Measurements from ENCODE around the gene ZNF664. TPM values are rescaled to one million over a fixed set of nuclear protein-coding genes. Genes with fewer than 3 reads are reported as not detected.
A peak's percentile ranks its signal among the peaks of the same experiment; 100 is the strongest.

The ZNF664 gene
- total RNA-seq, 1 donor from 2014 or later, result 198 TPM

GRCh38 chr12:123982269-123982668, 9.3 kb downstream of the ZNF664 start:
- no peak overlapping the region for H3K4me3 Mint-ChIP-seq (ENCODE audit: low read depth)
- peaks cover 9% of the 10 kb centered on the region for H3K36me3 Mint-ChIP-seq (ENCODE audit: insufficient read depth)

GRCh38 chr12:123983822-123984485, 10.9 kb downstream of the ZNF664 start:
- DNase-seq (ENCODE audit: low spot score, unreplicated experiment), result no peak
- H3K4me3 Mint-ChIP-seq (ENCODE audit: low read depth), result no peak overlapping the region
- no peaks in the 10 kb centered on the region for H3K27me3 Mint-ChIP-seq
- peak overlapping the region; percentile 12 for H3K27ac Mint-ChIP-seq
- TF ChIP-seq CTCF (IDR thresholded peaks at IDR 0.05; ENCODE audit: unreplicated experiment), result peak; percentile 68
- H3K4me1 Mint-ChIP-seq (ENCODE audit: low read depth), result peaks cover 39% of the 10 kb centered on the region
- no peaks in the 10 kb centered on the region for H3K9me3 Mint-ChIP-seq (ENCODE audit: low read depth)
- peaks cover 18% of the 10 kb centered on the region for H3K36me3 Mint-ChIP-seq (ENCODE audit: insufficient read depth)

More at GRCh38 chr12:123982269-123982668, 9.3 kb downstream of the ZNF664 start:
- no peak for DNase-seq (ENCODE audit: low spot score, unreplicated experiment)
- Mint-ChIP-seq H3K9me3 (ENCODE audit: low read depth) (no peaks in the 10 kb centered on the region), H3K4me1 (ENCODE audit: low read depth) (peaks cover 39% of the 10 kb centered on the region), H3K27me3 (no peaks in the 10 kb centered on the region), H3K27ac (peak overlapping the region; percentile 86)
- no peak for TF ChIP-seq CTCF (IDR thresholded peaks at IDR 0.05; ENCODE audit: unreplicated experiment)

GRCh38 chr12:123984903-123985302, 11.9 kb downstream of the ZNF664 start:
- Mint-ChIP-seq H3K9me3 (ENCODE audit: low read depth) (no peaks in the 10 kb centered on the region), H3K4me3 (ENCODE audit: low read depth) (no peak overlapping the region), H3K4me1 (ENCODE audit: low read depth) (peaks cover 47% of the 10 kb centered on the region), H3K27me3 (no peaks in the 10 kb centered on the region), H3K27ac (peak overlapping the region; percentile 6), H3K36me3 (ENCODE audit: insufficient read depth) (peaks cover 23% of the 10 kb centered on the region)
- DNase-seq (ENCODE audit: low spot score, unreplicated experiment), result no peak
- no peak for TF ChIP-seq CTCF (IDR thresholded peaks at IDR 0.05; ENCODE audit: unreplicated experiment)

GRCh38 chr12:123986374-123986965, 13.5 kb downstream of the ZNF664 start:
- no peak for TF ChIP-seq CTCF (IDR thresholded peaks at IDR 0.05; ENCODE audit: unreplicated experiment)
- H3K27me3 Mint-ChIP-seq, result no peaks in the 10 kb centered on the region
- H3K9me3 Mint-ChIP-seq (ENCODE audit: low read depth), result no peaks in the 10 kb centered on the region
- H3K4me1 Mint-ChIP-seq (ENCODE audit: low read depth), result peaks cover 54% of the 10 kb centered on the region
- H3K36me3 Mint-ChIP-seq (ENCODE audit: insufficient read depth), result peaks cover 25% of the 10 kb centered on the region
- H3K27ac Mint-ChIP-seq, result peak overlapping the region; percentile 67
- DNase-seq (ENCODE audit: low spot score, unreplicated experiment), result no peak
- no peak overlapping the region for H3K4me3 Mint-ChIP-seq (ENCODE audit: low read depth)

GRCh38 chr12:123987022-123987421, 14.0 kb downstream of the ZNF664 start:
- H3K27ac Mint-ChIP-seq, result peak overlapping the region; percentile 67
- H3K4me3 Mint-ChIP-seq (ENCODE audit: low read depth), result no peak overlapping the region
- H3K9me3 Mint-ChIP-seq (ENCODE audit: low read depth), result no peaks in the 10 kb centered on the region
- no peaks in the 10 kb centered on the region for H3K27me3 Mint-ChIP-seq
- DNase-seq (ENCODE audit: low spot score, unreplicated experiment), result no peak
- TF ChIP-seq CTCF (IDR thresholded peaks at IDR 0.05; ENCODE audit: unreplicated experiment), result no peak
- H3K36me3 Mint-ChIP-seq (ENCODE audit: insufficient read depth), result peaks cover 28% of the 10 kb centered on the region
- H3K4me1 Mint-ChIP-seq (ENCODE audit: low read depth), result peaks cover 54% of the 10 kb centered on the region
